Stimulated activated naive CD8-positive, alpha-beta T cell treated with anti-CD3 and anti-CD28 coated beads, Interleukin-15, Interleukin-2, amounts not matched to agents 100 ng/mL and 50 ng/mL, for 24 hours (primary cell): ENCODE results near the gene SH3D19.

Experiments
- H3K27ac Mint-ChIP-seq: one replicate; pipeline ENCODE4 v1.8.0; 2021; ENCODE audit warnings: mild to moderate bottlenecking, mixed read lengths
- H3K27me3 Mint-ChIP-seq: one replicate; pipeline ENCODE4 v1.8.0; 2021; ENCODE audit warnings: mixed read lengths
- H3K36me3 Mint-ChIP-seq: one replicate; pipeline ENCODE4 v1.8.0; 2021; ENCODE audit warnings: low read depth, mixed read lengths
- H3K4me1 Mint-ChIP-seq: one replicate; pipeline ENCODE4 v1.8.0; 2021; ENCODE audit warnings: low read depth, mixed read lengths
- H3K4me3 Mint-ChIP-seq: one replicate; pipeline ENCODE4 v1.8.0; 2021; ENCODE audit warnings: mild to moderate bottlenecking, mixed read lengths
- H3K9me3 Mint-ChIP-seq: one replicate; pipeline ENCODE4 v1.8.0; 2021; ENCODE audit warnings: mixed read lengths

SH3D19 gene

GRCh38 chr4:151325111-151325948 is at the start of gene SH3D19:
SH3D19 (minus strand) TSS chr4:151325605; CDS start chr4:151325352, 253 bp downstream.
- Mint-ChIP-seq H3K27ac (peak within 1 kb of the TSS; percentile 57), H3K27me3 (peaks cover 61% of the 10 kb centered on the region), H3K36me3 (no peaks in the 10 kb centered on the region), H3K4me1 (peaks cover 18% of the 10 kb centered on the region), H3K9me3 (no peaks in the 10 kb centered on the region), H3K4me3 (peak within 1 kb of the TSS; percentile 75)

- Mint-ChIP-seq H3K4me1 (peaks cover 4% of the 10 kb centered on the region), H3K27ac (no peak overlapping the region), H3K27me3 (peaks cover 8% of the 10 kb centered on the region), H3K9me3 (no peaks in the 10 kb centered on the region), H3K4me3 (no peak overlapping the region), H3K36me3 (no peaks in the 10 kb centered on the region)
Observed at GRCh38 chr4:151362404-151363164, 37.2 kb upstream of the SH3D19 start.

GRCh38 chr4:151361966-151362365 is 36.6 kb upstream of the SH3D19 start:
- no peak overlapping the region for H3K4me3 Mint-ChIP-seq
- H3K4me1 Mint-ChIP-seq: peaks cover 4% of the 10 kb centered on the region
- no peaks in the 10 kb centered on the region for H3K9me3 Mint-ChIP-seq
- peaks cover 8% of the 10 kb centered on the region for H3K27me3 Mint-ChIP-seq
- no peak overlapping the region for H3K27ac Mint-ChIP-seq
- no peaks in the 10 kb centered on the region for H3K36me3 Mint-ChIP-seq

GRCh38 chr4:151361126-151361525 is 35.7 kb upstream of the SH3D19 start:
- no peak overlapping the region for H3K27ac Mint-ChIP-seq
- no peak overlapping the region for H3K4me3 Mint-ChIP-seq
- H3K9me3 Mint-ChIP-seq: no peaks in the 10 kb centered on the region
- no peaks in the 10 kb centered on the region for H3K36me3 Mint-ChIP-seq
- H3K27me3 Mint-ChIP-seq: peaks cover 8% of the 10 kb centered on the region
- H3K4me1 Mint-ChIP-seq: peaks cover 4% of the 10 kb centered on the region

- H3K27ac Mint-ChIP-seq: no peak overlapping the region
- no peaks in the 10 kb centered on the region for H3K36me3 Mint-ChIP-seq
- H3K27me3 Mint-ChIP-seq: peaks cover 14% of the 10 kb centered on the region
- H3K4me1 Mint-ChIP-seq: peaks cover 4% of the 10 kb centered on the region
- H3K9me3 Mint-ChIP-seq: no peaks in the 10 kb centered on the region
- no peak overlapping the region for H3K4me3 Mint-ChIP-seq
Observed at GRCh38 chr4:151359576-151359975, 34.2 kb upstream of the SH3D19 start.

GRCh38 chr4:151358266-151358665 is 32.9 kb upstream of the SH3D19 start:
- Mint-ChIP-seq H3K36me3 (no peaks in the 10 kb centered on the region), H3K4me1 (peaks cover 4% of the 10 kb centered on the region), H3K27ac (no peak overlapping the region), H3K27me3 (peaks cover 19% of the 10 kb centered on the region), H3K9me3 (no peaks in the 10 kb centered on the region), H3K4me3 (no peak overlapping the region)

- Mint-ChIP-seq H3K36me3 (no peaks in the 10 kb centered on the region), H3K4me1 (no peaks in the 10 kb centered on the region), H3K27me3 (peaks cover 19% of the 10 kb centered on the region)
Observed at GRCh38 chr4:151356510-151356909, 31.1 kb upstream of the SH3D19 start.

GRCh38 chr4:151355155-151355554 is 29.8 kb upstream of the SH3D19 start:
- Mint-ChIP-seq H3K36me3 (no peaks in the 10 kb centered on the region), H3K9me3 (no peaks in the 10 kb centered on the region), H3K4me1 (no peaks in the 10 kb centered on the region), H3K4me3 (no peak overlapping the region), H3K27ac (no peak overlapping the region), H3K27me3 (peaks cover 24% of the 10 kb centered on the region)

More at GRCh38 chr4:151356510-151356909, 31.1 kb upstream of the SH3D19 start:
- Mint-ChIP-seq H3K4me3 (no peak overlapping the region), H3K27ac (no peak overlapping the region), H3K9me3 (no peaks in the 10 kb centered on the region)

- Mint-ChIP-seq H3K27me3 (peaks cover 26% of the 10 kb centered on the region), H3K9me3 (no peaks in the 10 kb centered on the region), H3K27ac (no peak overlapping the region), H3K4me1 (no peaks in the 10 kb centered on the region), H3K4me3 (no peak overlapping the region), H3K36me3 (no peaks in the 10 kb centered on the region)
Observed at GRCh38 chr4:151347490-151348235, 22.3 kb upstream of the SH3D19 start.

GRCh38 chr4:151344948-151345347 is 19.5 kb upstream of the SH3D19 start:
- H3K27ac Mint-ChIP-seq: no peak overlapping the region
- H3K4me3 Mint-ChIP-seq: no peak overlapping the region
- peaks cover 20% of the 10 kb centered on the region for H3K27me3 Mint-ChIP-seq
- no peaks in the 10 kb centered on the region for H3K36me3 Mint-ChIP-seq
- H3K9me3 Mint-ChIP-seq: no peaks in the 10 kb centered on the region
- no peaks in the 10 kb centered on the region for H3K4me1 Mint-ChIP-seq

GRCh38 chr4:151340751-151341385 is 15.5 kb upstream of the SH3D19 start:
- Mint-ChIP-seq H3K27ac (no peak overlapping the region), H3K4me3 (no peak overlapping the region), H3K36me3 (no peaks in the 10 kb centered on the region), H3K4me1 (no peaks in the 10 kb centered on the region), H3K9me3 (no peaks in the 10 kb centered on the region), H3K27me3 (peaks cover 26% of the 10 kb centered on the region)

GRCh38 chr4:151339467-151339866 is 14.1 kb upstream of the SH3D19 start:
- H3K27me3 Mint-ChIP-seq: peaks cover 22% of the 10 kb centered on the region
- no peak overlapping the region for H3K27ac Mint-ChIP-seq
- H3K4me1 Mint-ChIP-seq: no peaks in the 10 kb centered on the region
- no peak overlapping the region for H3K4me3 Mint-ChIP-seq
- H3K9me3 Mint-ChIP-seq: no peaks in the 10 kb centered on the region
- no peaks in the 10 kb centered on the region for H3K36me3 Mint-ChIP-seq

- Mint-ChIP-seq H3K27ac (no peak overlapping the region), H3K4me3 (no peak overlapping the region), H3K9me3 (peaks cover 7% of the 10 kb centered on the region), H3K36me3 (no peaks in the 10 kb centered on the region), H3K4me1 (no peaks in the 10 kb centered on the region), H3K27me3 (peaks cover 28% of the 10 kb centered on the region)
Observed at GRCh38 chr4:151331276-151332042, 6.1 kb upstream of the SH3D19 start.
